NCI-H2107 treated with DMSO at 0.1 percent for 48 hours (cell line): ENCODE results near the gene ULK4.

Experiments
- DNase-seq: peaks from one replicate; lab custom pipeline; 2025; ENCODE audit not compliant: unreplicated experiment; lab: John Stamatoyannopoulos, UW

The ULK4 gene

GRCh38 chr3:41202834-41203345, 759.0 kb downstream of the ULK4 start:
- DNase-seq: peak; percentile 23

- no peak for DNase-seq
Observed at GRCh38 chr3:41202075-41202833, 759.6 kb downstream of the ULK4 start.

GRCh38 chr3:41200669-41201021, 761.3 kb downstream of the ULK4 start:
- DNase-seq: peak; percentile 13

- no peak for DNase-seq
Observed at GRCh38 chr3:41199866-41200668, 761.8 kb downstream of the ULK4 start.

GRCh38 chr3:41198950-41199865, 762.7 kb downstream of the ULK4 start, which contains the start of gene CTNNB1:
CTNNB1 (plus strand) TSS chr3:41199505; CDS start chr3:41224069, 24,564 bp downstream.
- DNase-seq: peak; percentile 32

- no peak for DNase-seq
Observed at GRCh38 chr3:41198526-41198925, 763.4 kb downstream of the ULK4 start.

- DNase-seq: no peak
Observed at GRCh38 chr3:41198046-41198445, 763.9 kb downstream of the ULK4 start.
